Neural progenitor cell (in vitro differentiated cells): ENCODE results near the gene ASB4. TPM values are rescaled to one million over a fixed set of nuclear protein-coding genes. Genes with fewer than 3 reads are reported as not detected.

Experiments
- DNase-seq: peaks from one replicate; pipeline ENCODE4 v3.0.0-alpha.2; 2016; ENCODE audit warnings: low spot score
- H2AFZ ChIP-seq: fragments of 200-600 bp; sonication (generic); replicated peaks from 2 replicates; pipeline ENCODE4 v1.6.1; 2016; ENCODE audit warnings: antibody characterized with exemption
- H3F3A ChIP-seq: fragments of 200-600 bp; sonication (generic); 2 replicates; pipeline ENCODE4 v1.6.1; 2016; ENCODE audit warnings: antibody characterized with exemption, low read depth
- H3K27ac ChIP-seq: fragments of 200-600 bp; sonication (generic); 2 replicates; pipeline ENCODE4 v1.5.1; 2016; ENCODE audit warnings: mild to moderate bottlenecking
- H3K27me3 ChIP-seq: fragments of 200-600 bp; sonication (generic); 2 replicates; pipeline ENCODE4 v1.6.1; 2016; ENCODE audit warnings: mild to moderate bottlenecking, moderate library complexity
- H3K36me3 ChIP-seq: fragments of 200-600 bp; sonication (generic); 2 replicates; pipeline ENCODE4 v1.5.1; 2016
- H3K4me1 ChIP-seq: fragments of 200-600 bp; sonication (generic); 2 replicates; pipeline ENCODE4 v1.6.1; 2016; ENCODE audit warnings: mixed run types
- H3K4me2 ChIP-seq: fragments of 200-600 bp; sonication (generic); 2 replicates; pipeline ENCODE4 v1.6.1; 2016
- H3K4me3 ChIP-seq: fragments of 200-600 bp; sonication (generic); 2 replicates; pipeline ENCODE4 v1.5.1; 2016
- H3K79me2 ChIP-seq: fragments of 200-600 bp; sonication (generic); 2 replicates; pipeline ENCODE4 v1.6.1; 2016; ENCODE audit warnings: low read depth
- H3K9ac ChIP-seq: fragments of 200-600 bp; sonication (generic); 2 replicates; pipeline ENCODE4 v1.6.1; 2016
- H3K9me3 ChIP-seq: fragments of 200-600 bp; sonication (generic); 2 replicates; pipeline ENCODE4 v1.5.1; 2016; ENCODE audit warnings: low read depth
- H4K20me1 ChIP-seq: fragments of 200-600 bp; sonication (generic); 2 replicates; pipeline ENCODE4 v1.6.1; 2016; ENCODE audit warnings: low read depth
- H3K27ac Mint-ChIP-seq: 3 replicates; pipeline ENCODE4 v1.8.0; 2021; ENCODE audit warnings: mixed read lengths
- H3K27me3 Mint-ChIP-seq: 2 replicates; pipeline ENCODE4 v1.8.0; 2022; ENCODE audit warnings: low read depth, mild to moderate bottlenecking, inconsistent platforms, moderate library complexity, mixed read lengths; ENCODE audit not compliant: insufficient read depth
- H3K36me3 Mint-ChIP-seq: 3 replicates; pipeline ENCODE4 v1.8.0; 2021; ENCODE audit warnings: mixed read lengths
- H3K4me1 Mint-ChIP-seq: 3 replicates; pipeline ENCODE4 v1.8.0; 2021; ENCODE audit warnings: mixed read lengths
- H3K4me3 Mint-ChIP-seq: 3 replicates; pipeline ENCODE4 v1.8.0; 2021; ENCODE audit warnings: mild to moderate bottlenecking, moderate library complexity, mixed read lengths
- H3K9me3 Mint-ChIP-seq: 3 replicates; pipeline ENCODE4 v1.8.0; 2020; ENCODE audit warnings: mixed read lengths
- EZH2 ChIP-seq: fragments of 200-600 bp; sonication (generic); IDR thresholded peaks from 2 replicates; pipeline ENCODE4 v1.6.1; 2017; ENCODE audit warnings: antibody characterized with exemption, mild to moderate bottlenecking, moderate library complexity
- EZH2phosphoT487 ChIP-seq: fragments of 200-600 bp; sonication (generic); IDR thresholded peaks from 2 replicates; pipeline ENCODE4 v1.6.1; 2017; ENCODE audit warnings: antibody characterized with exemption
- total RNA-seq: library from RNA; depleted of rRNA; stranded (reverse); fragments of >200 nt; gene quantifications from 2 replicates; pipeline ENCODE4 v1.2.3, GENCODE V29; 2015; ENCODE audit warnings: low replicate concordance
- TF ChIP-seq, protein P1 (sequence below): fragments of 200-600 bp; sonication (generic); IDR thresholded peaks from 2 replicates; pipeline ENCODE4 v1.5.1; 2017; ENCODE audit warnings: antibody characterized with exemption, mild to moderate bottlenecking

ASB4 gene
- total RNA-seq, 1 donor from 2014 or later: not detected

DNA sequence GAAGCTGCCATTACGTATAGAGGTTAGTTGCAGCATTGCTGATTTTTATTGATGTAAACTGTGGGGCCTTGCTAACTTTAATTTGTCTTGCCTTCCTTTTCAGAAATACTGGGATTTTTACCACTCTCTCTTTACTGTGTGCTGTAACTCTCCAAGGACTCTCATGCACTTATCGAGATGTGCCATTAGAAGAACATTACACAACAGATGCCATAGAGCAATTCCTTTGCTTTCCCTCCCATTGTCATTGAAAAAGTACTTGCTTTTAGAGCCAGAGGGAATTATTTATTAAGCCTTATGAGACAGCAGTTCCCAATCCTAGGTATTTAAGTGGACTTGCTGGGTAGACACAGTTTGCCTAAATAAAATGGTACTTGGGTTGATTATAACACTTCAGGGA, 51.7 kb downstream of the ASB4 start:
- Mint-ChIP-seq H3K9me3 (no peaks in the 10 kb centered on the region), H3K4me3 (no peak overlapping the region), H3K27me3 (no peaks in the 10 kb centered on the region), H3K36me3 (no peaks in the 10 kb centered on the region), H3K4me1 (no peaks in the 10 kb centered on the region), H3K27ac (no peak overlapping the region)
- no peak for DNase-seq
- TF ChIP-seq, protein P1, sequence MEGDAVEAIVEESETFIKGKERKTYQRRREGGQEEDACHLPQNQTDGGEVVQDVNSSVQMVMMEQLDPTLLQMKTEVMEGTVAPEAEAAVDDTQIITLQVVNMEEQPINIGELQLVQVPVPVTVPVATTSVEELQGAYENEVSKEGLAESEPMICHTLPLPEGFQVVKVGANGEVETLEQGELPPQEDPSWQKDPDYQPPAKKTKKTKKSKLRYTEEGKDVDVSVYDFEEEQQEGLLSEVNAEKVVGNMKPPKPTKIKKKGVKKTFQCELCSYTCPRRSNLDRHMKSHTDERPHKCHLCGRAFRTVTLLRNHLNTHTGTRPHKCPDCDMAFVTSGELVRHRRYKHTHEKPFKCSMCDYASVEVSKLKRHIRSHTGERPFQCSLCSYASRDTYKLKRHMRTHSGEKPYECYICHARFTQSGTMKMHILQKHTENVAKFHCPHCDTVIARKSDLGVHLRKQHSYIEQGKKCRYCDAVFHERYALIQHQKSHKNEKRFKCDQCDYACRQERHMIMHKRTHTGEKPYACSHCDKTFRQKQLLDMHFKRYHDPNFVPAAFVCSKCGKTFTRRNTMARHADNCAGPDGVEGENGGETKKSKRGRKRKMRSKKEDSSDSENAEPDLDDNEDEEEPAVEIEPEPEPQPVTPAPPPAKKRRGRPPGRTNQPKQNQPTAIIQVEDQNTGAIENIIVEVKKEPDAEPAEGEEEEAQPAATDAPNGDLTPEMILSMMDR: no peak
- no peak for TF ChIP-seq EZH2
- no peak for TF ChIP-seq EZH2phosphoT487
- no peaks in the 10 kb centered on the region for H3K9me3 ChIP-seq
- no peak overlapping the region for H3K4me2 ChIP-seq
- no peaks in the 10 kb centered on the region for H3K27me3 ChIP-seq
- H4K20me1 ChIP-seq: no peaks in the 10 kb centered on the region
- H3K4me1 ChIP-seq: peaks cover 4% of the 10 kb centered on the region
- H3K36me3 ChIP-seq: no peaks in the 10 kb centered on the region
- no peak overlapping the region for H3K4me3 ChIP-seq
- no peaks in the 10 kb centered on the region for H3F3A ChIP-seq
- no peak overlapping the region for H2AFZ ChIP-seq
- H3K9ac ChIP-seq: no peak overlapping the region
- no peaks in the 10 kb centered on the region for H3K79me2 ChIP-seq
- H3K27ac ChIP-seq: no peak overlapping the region

DNA sequence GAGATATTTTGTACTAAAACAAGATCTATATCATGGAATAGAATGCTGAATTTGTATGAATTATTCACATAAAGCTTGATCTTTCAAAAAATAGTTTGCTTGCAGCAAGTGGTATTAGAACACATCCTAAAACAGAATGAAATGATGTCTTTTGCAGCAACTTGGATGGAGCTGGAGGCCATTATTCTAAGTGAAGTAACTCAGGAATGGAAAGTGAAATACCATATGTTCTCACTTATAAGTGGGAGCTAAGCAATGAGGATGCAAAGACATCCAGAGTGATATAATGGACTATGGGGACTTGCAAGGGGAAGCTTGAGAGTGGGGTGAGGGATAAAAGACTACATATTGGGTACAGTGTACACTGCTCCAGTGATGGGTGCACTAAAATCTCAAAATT, 53.7 kb downstream of the ASB4 start:
- Mint-ChIP-seq H3K27ac (no peak overlapping the region), H3K9me3 (no peaks in the 10 kb centered on the region), H3K36me3 (no peaks in the 10 kb centered on the region), H3K4me1 (no peaks in the 10 kb centered on the region), H3K4me3 (no peak overlapping the region), H3K27me3 (no peaks in the 10 kb centered on the region)
- Histone ChIP-seq H3K9me3 (no peaks in the 10 kb centered on the region), H3K9ac (no peak overlapping the region), H3K79me2 (no peaks in the 10 kb centered on the region), H3K36me3 (no peaks in the 10 kb centered on the region), H2AFZ (no peak overlapping the region), H3F3A (no peaks in the 10 kb centered on the region), H3K4me3 (no peak overlapping the region), H3K4me1 (peaks cover 4% of the 10 kb centered on the region), H4K20me1 (no peaks in the 10 kb centered on the region), H3K27ac (no peak overlapping the region), H3K4me2 (no peak overlapping the region), H3K27me3 (no peaks in the 10 kb centered on the region)
- TF ChIP-seq EZH2 (no peak), EZH2phosphoT487 (no peak)
- TF ChIP-seq, protein P1: no peak
- DNase-seq: no peak

DNA sequence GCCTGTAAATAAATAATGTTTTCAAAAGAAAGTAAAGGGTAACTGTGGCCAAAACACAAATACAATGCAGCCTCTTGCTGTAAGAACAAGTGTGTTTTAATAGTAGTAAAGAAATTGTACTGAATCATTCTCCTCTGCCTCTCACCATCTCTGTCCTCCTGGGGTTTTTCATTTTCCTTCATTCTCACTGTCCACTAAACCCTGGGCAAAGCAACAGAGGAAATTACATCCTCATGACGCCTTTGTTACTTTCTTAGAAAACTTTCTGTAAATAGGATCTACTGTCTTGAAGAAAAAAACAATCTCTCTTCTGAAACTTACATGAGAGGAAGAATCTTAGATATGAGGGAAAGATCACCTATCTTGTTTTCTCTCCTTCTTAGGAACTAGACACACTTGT, 54.6 kb downstream of the ASB4 start:
- Mint-ChIP-seq H3K27me3 (no peaks in the 10 kb centered on the region), H3K9me3 (no peaks in the 10 kb centered on the region), H3K4me1 (peaks cover 1% of the 10 kb centered on the region), H3K4me3 (no peak overlapping the region), H3K36me3 (no peaks in the 10 kb centered on the region), H3K27ac (no peak overlapping the region)
- no peaks in the 10 kb centered on the region for H4K20me1 ChIP-seq
- no peaks in the 10 kb centered on the region for H3K27me3 ChIP-seq
- DNase-seq: no peak
- TF ChIP-seq, protein P1: no peak
- TF ChIP-seq EZH2phosphoT487: no peak
- H3K9me3 ChIP-seq: no peaks in the 10 kb centered on the region
- no peak overlapping the region for H3K9ac ChIP-seq
- no peak overlapping the region for H3K4me2 ChIP-seq
- peaks cover 4% of the 10 kb centered on the region for H3K4me1 ChIP-seq
- no peaks in the 10 kb centered on the region for H3F3A ChIP-seq
- peak overlapping the region; percentile 60 for H2AFZ ChIP-seq
- H3K79me2 ChIP-seq: no peaks in the 10 kb centered on the region
- H3K36me3 ChIP-seq: no peaks in the 10 kb centered on the region
- no peak overlapping the region for H3K4me3 ChIP-seq
- H3K27ac ChIP-seq: no peak overlapping the region
